ENCODE data around the gene NCBP2.
A peak's percentile ranks its signal among the peaks of the same experiment; 100 is the strongest.
"Not testable (repeated sequence)": the region's sequence is repeated elsewhere in the genome, so short reads cannot be mapped to it uniquely, and the experiment has no call there.

The NCBP2 gene

GRCh38 chr3:196967412-196968232, 25.3 kb upstream of the NCBP2 start:
- DNase-seq = no peak

GRCh38 chr3:196966526-196967401, 24.4 kb upstream of the NCBP2 start:
- DNase-seq = no peak

DNA sequence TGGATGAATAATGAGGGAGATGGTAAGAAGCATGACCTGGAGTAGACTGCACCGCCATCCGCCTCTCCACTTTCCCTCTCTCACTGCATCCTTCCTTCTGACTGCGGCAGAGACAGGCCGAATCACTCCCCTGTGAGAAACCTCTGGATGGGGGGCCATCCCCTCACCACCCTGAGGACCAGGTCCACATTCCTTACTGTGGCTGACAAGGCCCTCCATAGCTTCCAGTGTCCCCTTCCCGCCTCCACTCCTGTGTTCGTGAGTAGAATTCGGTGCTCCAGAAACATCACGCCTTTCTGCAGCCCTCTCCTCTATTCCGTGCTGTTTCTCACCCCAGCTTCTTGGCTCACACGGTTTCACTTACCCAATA, 23.5 kb upstream of the NCBP2 start:
- no peak for DNase-seq

- DNase-seq = no peak
Observed at GRCh38 chr3:196965112-196965803, 22.9 kb upstream of the NCBP2 start.

- DNase-seq = no peak
Observed at GRCh38 chr3:196963631-196963953, 21.3 kb upstream of the NCBP2 start.

DNA sequence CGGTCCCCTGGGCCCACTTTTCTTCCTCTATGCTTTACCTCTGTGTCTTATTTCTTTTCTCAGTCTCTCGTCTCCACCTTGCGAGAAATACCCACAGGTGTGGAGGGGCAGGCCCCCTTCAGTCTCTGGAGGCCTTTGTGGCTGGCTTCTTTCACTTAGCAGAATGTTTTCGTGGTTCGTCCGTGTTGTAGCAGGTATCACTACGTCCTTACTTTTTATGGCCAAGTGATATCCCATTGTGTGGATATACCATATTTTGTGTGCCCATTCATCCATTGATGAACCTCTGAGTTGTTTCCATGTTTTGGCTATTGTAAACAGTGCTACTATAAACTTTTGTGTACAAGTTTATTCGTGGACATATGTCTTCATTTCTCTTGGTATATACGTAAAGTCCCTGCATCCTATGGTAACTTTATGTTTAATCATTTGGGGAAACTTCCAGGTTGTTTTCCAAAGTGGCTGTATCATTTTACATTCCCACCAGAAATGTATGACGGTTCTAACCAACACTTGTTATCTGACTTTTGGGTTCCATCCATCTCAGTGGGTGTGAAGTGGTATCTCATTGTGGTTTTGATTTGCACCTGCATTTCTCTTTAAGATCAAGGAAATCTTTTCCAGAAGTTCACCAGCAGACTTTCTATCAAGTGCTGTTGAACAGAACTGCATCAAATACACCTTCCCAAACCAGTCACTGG, 20.8 kb upstream of the NCBP2 start:
- no peak for DNase-seq

- no peak for DNase-seq
Observed at GRCh38 chr3:196962108-196962929, 20.0 kb upstream of the NCBP2 start.

DNA sequence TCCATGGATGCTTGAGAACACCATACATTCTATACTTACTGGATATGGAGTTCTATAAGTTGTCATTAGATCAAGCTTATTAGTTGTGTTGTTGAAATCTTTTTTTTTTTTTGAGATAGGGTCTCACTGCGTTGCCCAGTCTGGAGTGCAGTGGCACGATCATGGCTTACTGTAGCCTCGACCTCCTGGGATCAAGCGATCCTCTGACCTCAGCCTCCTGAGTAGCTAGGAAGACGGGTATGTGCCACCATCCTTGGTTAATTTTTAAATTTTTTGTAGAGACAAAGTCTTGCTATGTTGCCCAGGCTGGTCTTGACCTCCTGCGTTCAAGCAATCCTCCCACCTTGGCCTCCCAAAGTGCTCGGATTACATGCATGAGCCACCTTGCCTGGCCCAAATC, 12.5 kb upstream of the NCBP2 start:
- DNase-seq = no peak

- DNase-seq = no peak
Observed at GRCh38 chr3:196951371-196951770, 9.0 kb upstream of the NCBP2 start.

- DNase-seq = no peak
Observed at GRCh38 chr3:196949750-196950149, 7.4 kb upstream of the NCBP2 start.

GRCh38 chr3:196949285-196949619, 6.9 kb upstream of the NCBP2 start:
- no peak for DNase-seq

GRCh38 chr3:196948442-196949284, 6.3 kb upstream of the NCBP2 start:
- DNase-seq = no peak

GRCh38 chr3:196947860-196948441, 5.6 kb upstream of the NCBP2 start:
- DNase-seq = no peak

- DNase-seq = no peak
Observed at GRCh38 chr3:196947136-196947859, 5.0 kb upstream of the NCBP2 start.

DNA sequence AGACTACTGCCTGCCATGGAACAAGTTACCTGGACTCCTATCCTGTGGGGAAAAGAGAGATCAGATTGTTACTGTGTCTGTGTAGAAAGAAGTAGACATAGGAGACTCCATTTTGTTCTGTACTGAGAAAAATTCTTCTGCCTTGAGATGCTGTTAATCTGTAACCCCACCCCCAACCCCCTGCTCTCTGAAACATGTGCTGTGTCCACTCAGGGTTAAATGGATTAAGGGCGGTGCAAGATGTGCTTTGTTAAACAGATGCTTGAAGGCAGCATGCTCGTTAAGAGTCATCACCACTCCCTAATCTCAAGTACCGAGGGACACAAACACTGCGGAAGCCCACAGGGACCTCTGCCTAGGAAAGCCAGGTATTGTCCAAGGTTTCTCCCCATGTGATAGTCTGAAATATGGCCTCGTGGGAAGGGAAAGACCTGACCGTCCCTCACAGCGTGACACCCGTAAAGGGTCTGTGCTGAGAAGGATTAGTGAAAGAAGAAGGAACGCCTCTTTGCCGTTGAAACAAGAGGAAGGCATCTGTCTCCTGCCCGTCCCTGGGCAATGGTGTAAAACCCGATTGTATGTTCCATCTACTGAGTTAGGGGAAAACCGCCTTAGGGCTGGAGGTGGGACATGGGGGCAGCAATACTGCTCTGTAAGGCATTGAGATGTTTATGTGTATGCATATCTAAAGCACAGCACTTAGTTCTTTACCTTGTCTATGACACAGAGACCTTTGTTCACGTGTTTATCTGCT, 1.9 kb upstream of the NCBP2 start:
- not testable (repeated sequence) for DNase-seq

DNA sequence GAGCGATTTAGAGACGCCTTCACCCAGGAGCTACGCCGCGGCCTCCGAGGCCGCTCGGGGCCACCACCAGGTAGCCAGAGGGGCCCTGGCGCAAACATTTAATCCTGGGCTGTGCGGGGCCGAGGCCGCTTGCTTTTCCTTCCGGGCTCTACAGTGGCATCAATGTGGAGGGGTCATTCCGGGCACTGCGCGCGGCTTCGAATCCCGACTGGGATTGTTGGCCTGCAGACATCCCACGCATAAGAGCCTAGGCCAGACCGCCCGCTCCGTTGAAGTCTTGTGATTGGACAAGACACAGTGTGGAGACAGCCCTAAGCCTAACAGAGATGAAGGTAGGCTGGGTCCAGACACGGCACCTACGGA, 568 bp upstream of the NCBP2 start:
- no peak for DNase-seq

- DNase-seq = peak; percentile 63
Observed at GRCh38 chr3:196941729-196942225, 551 bp downstream of the NCBP2 start.

DNA sequence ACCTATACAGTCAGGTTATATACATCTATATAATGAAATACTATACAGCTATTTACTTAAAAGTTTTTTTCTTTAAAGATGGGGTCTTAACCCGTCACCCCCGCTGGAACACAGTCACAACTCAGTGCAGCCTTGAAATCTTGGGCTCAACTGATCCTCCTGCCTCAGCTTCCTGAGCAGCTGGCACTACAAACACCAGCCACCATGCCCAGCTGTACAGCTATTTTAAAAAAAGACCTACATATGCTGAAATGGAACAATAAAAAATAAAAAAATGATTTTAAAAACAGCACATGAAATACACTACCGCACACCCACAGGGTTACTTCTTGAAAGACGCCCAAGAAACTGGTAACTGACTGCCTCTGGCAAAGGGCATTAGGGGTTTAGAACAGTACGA, 3.8 kb downstream of the NCBP2 start:
- no peak for DNase-seq

- DNase-seq = no peak
Observed at GRCh38 chr3:196938124-196938523, 4.2 kb downstream of the NCBP2 start.
